Esophagus muscularis mucosa (tissue), 4 donors: Measurements from ENCODE around the gene GRID1. TPM values are rescaled to one million over a fixed set of nuclear protein-coding genes. Genes with fewer than 3 reads are reported as not detected.

Experiments
- DNase-seq: peaks from one replicate; pipeline ENCODE4 v3.0.0-alpha.2; 2017; ENCODE audit errors: extremely low spot score
- H3K27ac ChIP-seq, 4 donors: fragments of 200-600 bp; sonication (generic); replicated peaks in 1 of 4; 1 replicate in 3 of 4; 2 replicates in 1 of 4; pipeline ENCODE4 v1.5.1; 2016 to 2019; ENCODE audit warnings: mild to moderate bottlenecking in 1 of 4
- H3K27me3 ChIP-seq, 4 donors: fragments of 200-600 bp; sonication (generic); one replicate each; pipeline versions ENCODE4 v1.5.1 to v1.6.0; 2016 to 2019
- H3K36me3 ChIP-seq, 4 donors: fragments of 200-600 bp; sonication (generic); one replicate each; pipeline ENCODE4 v1.5.1; 2016 to 2019
- H3K4me1 ChIP-seq, 4 donors: fragments of 200-600 bp; sonication (generic); one replicate each; pipeline ENCODE4 v1.5.1; 2016 to 2019
- H3K4me3 ChIP-seq, 4 donors: fragments of 200-600 bp; sonication (generic); 1 replicate in 2 of 4; 2 replicates in 2 of 4; pipeline ENCODE4 v1.5.1; 2016 to 2019; ENCODE audit warnings: mild to moderate bottlenecking in 4 of 4, moderate library complexity in 1 of 4
- H3K9me3 ChIP-seq, 4 donors: fragments of 200-600 bp; sonication (generic); 1 replicate in 3 of 4; 2 replicates in 1 of 4; pipeline ENCODE4 v1.5.1; 2016 to 2019
- EP300 ChIP-seq: sonication (generic); formaldehyde crosslinking; IDR thresholded peaks from one replicate; pipeline ENCODE4 v1.6.1; 2017; ENCODE audit warnings: antibody characterized with exemption
- POLR2A ChIP-seq: fragments of 450-650 bp; IDR thresholded peaks from one replicate; pipeline ENCODE4 v1.6.1; 2017; ENCODE audit warnings: antibody characterized with exemption, moderate library complexity, mild to moderate bottlenecking, low read depth
- POLR2AphosphoS5 ChIP-seq, 2 donors: sonication (generic); formaldehyde crosslinking; IDR thresholded peaks; one replicate each; pipeline ENCODE4 v1.6.1; 2017; ENCODE audit warnings: antibody characterized with exemption in 2 of 2
- whole genome bisulfite sequencing: methylation state at CpG from one replicate; pipeline ENCODE4 v1.1.5; 2018; 5-methylcytosine and 5-hydroxymethylcytosine counted together
- intact Hi-C: fragments of 100-400 bp; cut with DNase I; formaldehyde crosslinking; loops from one replicate; pipeline ENCODE4 v1.15.1; 2023
- total RNA-seq, 4 donors: library from RNA; depleted of rRNA; stranded (reverse); fragments of >200 nt; gene quantifications; one replicate each; pipeline versions ENCODE4 v1.1.0 to v1.2.1, GENCODE V29; 2016
- TF ChIP-seq, protein P1 (sequence below), 3 experiments: fragments of 200-600 bp in 2 of 3; fragments of 450-650 bp in 1 of 3; sonication (generic) in 2 of 3; IDR thresholded peaks; one replicate each; pipeline ENCODE4 v1.5.1; 2017 to 2019; ENCODE audit warnings: antibody characterized with exemption in 3 of 3, mild to moderate bottlenecking in 2 of 3, moderate library complexity in 1 of 3

The GRID1 gene
- total RNA-seq, 4 donors from 2014 or later: under 0.01 to 1.3 (median 1.1) TPM

GRCh38 chr10:86257683-86258082 lies 108.9 kb downstream of the GRID1 start:
- Histone ChIP-seq H3K27me3 (peaks cover 0 to 22% (median 2%) of the 10 kb centered on the region in 4 donors), H3K4me3 (no peak overlapping the region), H3K4me1 (peaks cover 0 to 8% (median 6%) of the 10 kb centered on the region in 4 donors), H3K27ac (no peak overlapping the region), H3K36me3 (no peaks in the 10 kb centered on the region), H3K9me3 (no peaks in the 10 kb centered on the region)
- WGBS: 83% methylated on average over 2 of the region's 2 CpGs
- no peak for DNase-seq
- intact Hi-C loops: no loop called here
- no peak for TF ChIP-seq EP300

DNA sequence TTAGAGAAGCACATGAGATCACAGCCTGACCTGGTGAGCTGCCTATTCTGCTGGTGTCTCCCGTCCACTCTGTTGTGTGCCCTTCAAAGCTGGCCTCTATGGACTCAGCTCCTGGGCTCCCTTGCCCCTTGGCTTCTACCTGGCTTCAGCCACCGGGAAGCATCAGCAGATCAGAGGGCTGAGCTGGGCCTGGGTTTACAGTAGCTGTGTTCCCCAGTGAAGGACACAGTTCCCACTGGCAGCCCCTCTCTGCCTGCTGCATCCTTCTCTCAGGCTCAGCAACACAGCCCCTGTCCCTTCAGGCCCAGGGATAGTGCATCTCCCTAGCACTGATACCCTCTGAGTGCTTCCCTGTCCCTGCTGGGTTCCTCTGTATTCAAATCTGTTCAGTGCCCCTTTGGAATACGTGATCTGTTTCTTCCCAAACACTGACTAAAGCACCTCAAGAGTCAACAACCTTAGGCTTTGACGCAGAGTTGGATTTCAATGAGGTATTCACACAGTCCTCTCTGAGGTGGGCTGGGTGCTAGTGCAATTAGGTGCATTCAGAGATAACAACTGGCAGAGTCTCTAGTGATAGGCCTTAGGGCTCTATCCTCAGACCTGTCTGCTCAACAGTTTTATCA lies 109.8 kb downstream of the GRID1 start:
- no peak for DNase-seq
- H3K4me3 ChIP-seq: no peak overlapping the region
- H3K4me1 ChIP-seq: no peaks in the 10 kb centered on the region
- peaks cover 0 to 15% (median under 1%) of the 10 kb centered on the region in 4 donors for H3K27me3 ChIP-seq
- no peak for TF ChIP-seq POLR2AphosphoS5 (IDR thresholded peaks at IDR 0.05)
- no peak for TF ChIP-seq EP300
- TF ChIP-seq, protein P1, sequence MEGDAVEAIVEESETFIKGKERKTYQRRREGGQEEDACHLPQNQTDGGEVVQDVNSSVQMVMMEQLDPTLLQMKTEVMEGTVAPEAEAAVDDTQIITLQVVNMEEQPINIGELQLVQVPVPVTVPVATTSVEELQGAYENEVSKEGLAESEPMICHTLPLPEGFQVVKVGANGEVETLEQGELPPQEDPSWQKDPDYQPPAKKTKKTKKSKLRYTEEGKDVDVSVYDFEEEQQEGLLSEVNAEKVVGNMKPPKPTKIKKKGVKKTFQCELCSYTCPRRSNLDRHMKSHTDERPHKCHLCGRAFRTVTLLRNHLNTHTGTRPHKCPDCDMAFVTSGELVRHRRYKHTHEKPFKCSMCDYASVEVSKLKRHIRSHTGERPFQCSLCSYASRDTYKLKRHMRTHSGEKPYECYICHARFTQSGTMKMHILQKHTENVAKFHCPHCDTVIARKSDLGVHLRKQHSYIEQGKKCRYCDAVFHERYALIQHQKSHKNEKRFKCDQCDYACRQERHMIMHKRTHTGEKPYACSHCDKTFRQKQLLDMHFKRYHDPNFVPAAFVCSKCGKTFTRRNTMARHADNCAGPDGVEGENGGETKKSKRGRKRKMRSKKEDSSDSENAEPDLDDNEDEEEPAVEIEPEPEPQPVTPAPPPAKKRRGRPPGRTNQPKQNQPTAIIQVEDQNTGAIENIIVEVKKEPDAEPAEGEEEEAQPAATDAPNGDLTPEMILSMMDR (IDR thresholded peaks at IDR 0.05): no peak
- no peak for TF ChIP-seq POLR2A
- no peaks in the 10 kb centered on the region for H3K9me3 ChIP-seq
- H3K36me3 ChIP-seq: no peaks in the 10 kb centered on the region
- 91% methylated on average over 4 of the region's 4 CpGs for WGBS
- intact Hi-C loops: no loop called here
- no peak overlapping the region for H3K27ac ChIP-seq

- intact Hi-C loops: no loop called here
- WGBS: 93% methylated on average over 12 of the region's 14 CpGs
These were observed 111.0 kb downstream of the GRID1 start for GRCh38 chr10:86255405-86256251.

DNA sequence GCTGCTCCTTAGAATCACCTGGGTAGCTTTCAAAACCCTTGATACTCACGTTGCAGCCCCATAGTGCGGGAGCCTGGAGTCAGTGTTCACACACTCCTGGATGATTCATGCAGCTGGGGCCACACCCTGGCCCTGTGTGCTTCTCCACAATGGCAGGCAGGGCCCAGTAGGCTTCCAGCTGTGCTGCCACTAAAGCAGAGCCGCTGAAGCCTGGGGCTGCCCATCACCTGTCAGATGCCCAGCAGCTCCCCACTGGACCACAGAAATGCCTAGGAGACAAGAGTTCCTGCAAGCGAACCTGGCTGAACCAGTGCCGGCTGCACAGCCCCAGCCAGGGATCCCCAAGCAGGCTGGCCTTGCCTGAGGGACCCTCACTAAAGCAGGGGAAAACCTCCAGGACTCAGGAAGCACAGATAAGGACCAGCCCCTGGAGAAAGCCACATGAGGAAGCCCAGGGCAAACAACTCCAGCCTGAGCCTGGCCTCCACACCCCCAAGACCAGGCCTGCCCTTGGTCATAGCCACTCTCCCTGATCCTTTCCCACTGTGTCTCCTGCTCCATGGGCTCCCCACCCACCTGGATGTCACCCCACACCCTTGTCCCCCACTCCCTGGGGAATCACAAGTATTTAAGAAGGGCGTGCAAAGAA lies 111.9 kb downstream of the GRID1 start:
- TF ChIP-seq POLR2A (no peak), POLR2AphosphoS5 (IDR thresholded peaks at IDR 0.05) (no peak), EP300 (no peak)
- TF ChIP-seq, protein P1 (IDR thresholded peaks at IDR 0.05): no peak
- Histone ChIP-seq H3K4me1 (no peaks in the 10 kb centered on the region), H3K27me3 (peaks cover 0 to 4% (median 0%) of the 10 kb centered on the region in 4 donors), H3K4me3 (no peak overlapping the region), H3K36me3 (no peaks in the 10 kb centered on the region), H3K27ac (no peak overlapping the region), H3K9me3 (no peaks in the 10 kb centered on the region)
- DNase-seq: no peak
- intact Hi-C loops: no loop called here
- 91% methylated on average over 4 of the region's 6 CpGs for WGBS

More at GRCh38 chr10:86255405-86256251, 111.0 kb downstream of the GRID1 start:
- Histone ChIP-seq H3K4me3 (no peak overlapping the region), H3K36me3 (no peaks in the 10 kb centered on the region), H3K4me1 (no peaks in the 10 kb centered on the region), H3K9me3 (no peaks in the 10 kb centered on the region), H3K27me3 (peaks cover 0 to 4% (median 0%) of the 10 kb centered on the region in 4 donors), H3K27ac (no peak overlapping the region)
- DNase-seq: no peak
- TF ChIP-seq POLR2AphosphoS5 (IDR thresholded peaks at IDR 0.05) (no peak), POLR2A (no peak), EP300 (no peak)
- TF ChIP-seq, protein P1 (IDR thresholded peaks at IDR 0.05): no peak

GRCh38 chr10:86254081-86254480 lies 112.5 kb downstream of the GRID1 start:
- peaks cover 0 to 4% (median 0%) of the 10 kb centered on the region in 4 donors for H3K27me3 ChIP-seq
- no peak for DNase-seq
- H3K4me3 ChIP-seq: no peak overlapping the region
- intact Hi-C loops: no loop called here
- no peaks in the 10 kb centered on the region for H3K36me3 ChIP-seq
- H3K9me3 ChIP-seq: no peaks in the 10 kb centered on the region
- TF ChIP-seq, protein P1 (IDR thresholded peaks at IDR 0.05): no peak
- H3K27ac ChIP-seq: no peak overlapping the region
- H3K4me1 ChIP-seq: no peaks in the 10 kb centered on the region
